Gastroesophageal sphincter (tissue), 4 donors: ENCODE results near the gene TAF4. TPM values are rescaled to one million over a fixed set of nuclear protein-coding genes. Genes with fewer than 3 reads are reported as not detected.

Experiments used
- ATAC-seq: fragments of 150-250 bp; one replicate; pipeline ENCODE4 v1.9.1; 2016; ENCODE audit warnings: mild to moderate bottlenecking, moderate library complexity
- H3K27ac ChIP-seq, 4 donors: fragments of 200-600 bp; sonication (generic) in 3 of 4; 1 replicate in 3 of 4; 2 replicates in 1 of 4; pipeline ENCODE4 v1.5.1; 2016 to 2019
- H3K27me3 ChIP-seq: fragments of 200-600 bp; sonication (generic); one replicate; pipeline ENCODE4 v1.5.1; 2019
- H3K36me3 ChIP-seq, 2 donors: fragments of 200-600 bp; sonication (generic); one replicate each; pipeline ENCODE4 v1.5.1; 2019; ENCODE audit warnings: control low read depth in 1 of 2
- H3K4me1 ChIP-seq, 3 donors: fragments of 200-600 bp; sonication (generic); 1 replicate in 2 of 3; 2 replicates in 1 of 3; pipeline ENCODE4 v1.5.1; 2016 to 2019; ENCODE audit warnings: control low read depth in 2 of 3
- H3K4me3 ChIP-seq, 2 donors: fragments of 200-600 bp; sonication (generic); one replicate each; pipeline ENCODE4 v1.5.1; 2019; ENCODE audit warnings: mild to moderate bottlenecking in 1 of 2, moderate library complexity in 1 of 2
- H3K9me3 ChIP-seq, 3 donors: fragments of 200-600 bp; sonication (generic); one replicate each; pipeline ENCODE4 v1.5.1; 2017 to 2019; ENCODE audit warnings: control low read depth in 2 of 3
- CTCF ChIP-seq, 4 experiments: fragments of 200-600 bp in 2 of 4; fragments of 450-650 bp in 2 of 4; sonication (generic) in 1 of 4; IDR thresholded peaks; one replicate each; pipeline ENCODE4 v1.5.1; 2017 to 2019; ENCODE audit warnings: antibody characterized with exemption in 4 of 4, mild to moderate bottlenecking in 2 of 4, moderate library complexity in 2 of 4
- EP300 ChIP-seq: sonication (generic); formaldehyde crosslinking; IDR thresholded peaks from one replicate; pipeline ENCODE4 v1.6.1; 2017; ENCODE audit warnings: antibody characterized with exemption, mild to moderate bottlenecking
- POLR2A ChIP-seq, 2 donors: fragments of 450-650 bp; IDR thresholded peaks; one replicate each; pipeline ENCODE4 v1.6.1; 2017; ENCODE audit warnings: antibody characterized with exemption in 2 of 2, mild to moderate bottlenecking in 2 of 2, moderate library complexity in 1 of 2
- POLR2AphosphoS5 ChIP-seq: sonication (generic); formaldehyde crosslinking; IDR thresholded peaks from one replicate; pipeline ENCODE4 v1.6.1; 2017; ENCODE audit warnings: antibody characterized with exemption
- WGBS, 2 donors: methylation state at CpG; one replicate each; pipeline ENCODE4 v1.1.5; 2018; ENCODE audit warnings: low coverage in 1 of 2; 5-methylcytosine and 5-hydroxymethylcytosine counted together
- total RNA-seq, 4 donors: library from RNA; depleted of rRNA; stranded (reverse); fragments of >200 nt; gene quantifications; one replicate each; pipeline ENCODE4 v1.1.0, GENCODE V29; 2016

The TAF4 gene
- total RNA-seq, 4 donors from 2014 or later: 7.6 to 19.9 (median 15.5) TPM

GRCh38 chr20:62025394-62025793, 40.3 kb downstream of the TAF4 start:
- no peak overlapping the region for H3K4me3 ChIP-seq
- H3K27me3 ChIP-seq: no peaks in the 10 kb centered on the region
- no peaks in the 10 kb centered on the region for H3K9me3 ChIP-seq
- no peak for ATAC-seq
- H3K27ac ChIP-seq: peak overlapping the region in 1 of 4 donors; percentile 36
- TF ChIP-seq CTCF (IDR thresholded peaks at IDR 0.05): no peak
- no peak for TF ChIP-seq POLR2AphosphoS5
- WGBS, 2 donors: 44 to 68% methylated on average over 4 to 8 of the region's 8 CpGs
- H3K36me3 ChIP-seq: no peaks in the 10 kb centered on the region
- H3K4me1 ChIP-seq: peaks cover 0 to 61% (median 21%) of the 10 kb centered on the region in 3 donors

GRCh38 chr20:62023935-62024334, 41.7 kb downstream of the TAF4 start:
- Histone ChIP-seq H3K27ac (no peak overlapping the region), H3K4me3 (no peak overlapping the region), H3K27me3 (no peaks in the 10 kb centered on the region), H3K36me3 (no peaks in the 10 kb centered on the region), H3K4me1 (peaks cover 0 to 71% (median 21%) of the 10 kb centered on the region in 3 donors), H3K9me3 (no peaks in the 10 kb centered on the region)
- ATAC-seq: no peak
- TF ChIP-seq CTCF (IDR thresholded peaks at IDR 0.05): no peak
- TF ChIP-seq POLR2AphosphoS5: no peak
- no peak for TF ChIP-seq POLR2A (IDR thresholded peaks at IDR 0.05)
- no peak for TF ChIP-seq EP300
- 76% methylated on average over 2 of the region's 11 CpGs; no CpG with 5 or more reads in 1 of the 2 donors for WGBS, 2 donors

GRCh38 chr20:62022575-62023139, 43.0 kb downstream of the TAF4 start:
- WGBS, 2 donors: 82 to 91% methylated on average over 8 to 11 of the region's 14 CpGs

GRCh38 chr20:62021793-62022385, 43.8 kb downstream of the TAF4 start:
- 83% methylated on average over 14 of the region's 19 CpGs; no CpG with 5 or more reads in 1 of the 2 donors for WGBS, 2 donors
- Histone ChIP-seq H3K4me3 (no peak overlapping the region), H3K9me3 (no peaks in the 10 kb centered on the region), H3K4me1 (peaks cover 0 to 56% (median 21%) of the 10 kb centered on the region in 3 donors), H3K36me3 (no peaks in the 10 kb centered on the region), H3K27me3 (no peaks in the 10 kb centered on the region), H3K27ac (no peak overlapping the region)
- TF ChIP-seq CTCF (IDR thresholded peaks at IDR 0.05): no peak
- ATAC-seq: no peak

More at GRCh38 chr20:62022575-62023139, 43.0 kb downstream of the TAF4 start:
- no peaks in the 10 kb centered on the region for H3K36me3 ChIP-seq
- ATAC-seq: no peak
- no peaks in the 10 kb centered on the region for H3K27me3 ChIP-seq
- H3K4me3 ChIP-seq: no peak overlapping the region
- peaks cover 0 to 64% (median 21%) of the 10 kb centered on the region in 3 donors for H3K4me1 ChIP-seq
- H3K27ac ChIP-seq: no peak overlapping the region
- TF ChIP-seq POLR2AphosphoS5 (no peak), CTCF (IDR thresholded peaks at IDR 0.05) (no peak)
- H3K9me3 ChIP-seq: no peaks in the 10 kb centered on the region
